ES-I3 (cell line): Measurements from ENCODE around the gene FAM170B.

Experiments used
- H3K36me3 ChIP-seq: 2 replicates; pipeline ENCODE4 v1.6.1; 2013; ENCODE audit warnings: mild to moderate bottlenecking, low read length, control low read depth, moderate library complexity; ENCODE audit not compliant: insufficient read depth
- H3K4me1 ChIP-seq: 2 replicates; pipeline ENCODE4 v1.6.1; 2013; ENCODE audit warnings: mild to moderate bottlenecking, control low read depth, low read length; ENCODE audit not compliant: insufficient read depth
- H3K9ac ChIP-seq: 2 replicates; pipeline ENCODE4 v1.6.1; 2013; ENCODE audit warnings: low read depth, mild to moderate bottlenecking, low read length, moderate library complexity
- H3K9me3 ChIP-seq: 2 replicates; pipeline ENCODE4 v1.6.1; 2013; ENCODE audit warnings: mild to moderate bottlenecking, low read length, moderate library complexity; ENCODE audit not compliant: control insufficient read depth, insufficient read depth

The FAM170B gene

GRCh38 chr10:49133706-49134248 is at the start of gene FAM170B:
FAM170B (minus strand) TSS chr10:49134021; CDS start chr10:49133918, 103 bp downstream.
- Histone ChIP-seq H3K9ac (no peak within 1 kb of the TSS), H3K36me3 (no peaks in the 10 kb centered on the region), H3K4me1 (no peaks in the 10 kb centered on the region), H3K9me3 (no peaks in the 10 kb centered on the region)

GRCh38 chr10:49182776-49183175 is 49.0 kb upstream of the FAM170B start:
- H3K4me1 ChIP-seq: no peaks in the 10 kb centered on the region
- H3K36me3 ChIP-seq: no peaks in the 10 kb centered on the region
- H3K9ac ChIP-seq: no peak overlapping the region
- no peaks in the 10 kb centered on the region for H3K9me3 ChIP-seq

GRCh38 chr10:49180444-49180860 is 46.6 kb upstream of the FAM170B start:
- Histone ChIP-seq H3K4me1 (no peaks in the 10 kb centered on the region), H3K9ac (no peak overlapping the region), H3K36me3 (no peaks in the 10 kb centered on the region), H3K9me3 (no peaks in the 10 kb centered on the region)

GRCh38 chr10:49179699-49180443 is 46.0 kb upstream of the FAM170B start:
- Histone ChIP-seq H3K9ac (no peak overlapping the region), H3K9me3 (no peaks in the 10 kb centered on the region), H3K36me3 (no peaks in the 10 kb centered on the region), H3K4me1 (no peaks in the 10 kb centered on the region)

- H3K9ac ChIP-seq: no peak overlapping the region
- no peaks in the 10 kb centered on the region for H3K9me3 ChIP-seq
- H3K36me3 ChIP-seq: no peaks in the 10 kb centered on the region
- no peaks in the 10 kb centered on the region for H3K4me1 ChIP-seq
Observed at GRCh38 chr10:49178489-49179471, 45.0 kb upstream of the FAM170B start.

GRCh38 chr10:49177391-49178355 is 43.9 kb upstream of the FAM170B start:
- no peaks in the 10 kb centered on the region for H3K36me3 ChIP-seq
- H3K9ac ChIP-seq: no peak overlapping the region
- no peaks in the 10 kb centered on the region for H3K4me1 ChIP-seq
- H3K9me3 ChIP-seq: no peaks in the 10 kb centered on the region

- Histone ChIP-seq H3K9me3 (no peaks in the 10 kb centered on the region), H3K4me1 (no peaks in the 10 kb centered on the region), H3K9ac (no peak overlapping the region), H3K36me3 (no peaks in the 10 kb centered on the region)
Observed at GRCh38 chr10:49176310-49177268, 42.8 kb upstream of the FAM170B start.

GRCh38 chr10:49175587-49176309 is 41.9 kb upstream of the FAM170B start:
- H3K4me1 ChIP-seq: no peaks in the 10 kb centered on the region
- H3K36me3 ChIP-seq: no peaks in the 10 kb centered on the region
- H3K9me3 ChIP-seq: no peaks in the 10 kb centered on the region
- H3K9ac ChIP-seq: no peak overlapping the region

- Histone ChIP-seq H3K36me3 (no peaks in the 10 kb centered on the region), H3K4me1 (no peaks in the 10 kb centered on the region), H3K9ac (no peak overlapping the region), H3K9me3 (no peaks in the 10 kb centered on the region)
Observed at GRCh38 chr10:49174926-49175500, 41.2 kb upstream of the FAM170B start.

- no peaks in the 10 kb centered on the region for H3K9me3 ChIP-seq
- H3K36me3 ChIP-seq: no peaks in the 10 kb centered on the region
- H3K9ac ChIP-seq: no peak overlapping the region
- no peaks in the 10 kb centered on the region for H3K4me1 ChIP-seq
Observed at GRCh38 chr10:49174261-49174925, 40.6 kb upstream of the FAM170B start.

GRCh38 chr10:49173853-49174252 is 40.0 kb upstream of the FAM170B start:
- H3K9ac ChIP-seq: no peak overlapping the region
- H3K9me3 ChIP-seq: no peaks in the 10 kb centered on the region
- no peaks in the 10 kb centered on the region for H3K4me1 ChIP-seq
- H3K36me3 ChIP-seq: no peaks in the 10 kb centered on the region
